GM12878 (cell line): ENCODE measurements around the gene MYCBP2. TPM values are rescaled to one million over a fixed set of nuclear protein-coding genes. Genes with fewer than 3 reads are reported as not detected.
A peak's percentile ranks its signal among the peaks of the same experiment; 100 is the strongest.

Experiments
- ATAC-seq: fragments of 200-7000 bp; cut with Tn5 transposase; 3 replicates; pipeline ENCODE4 v1.9.1; 2020; ENCODE audit warnings: mild to moderate bottlenecking, moderate library complexity
- BruUV-seq: library from RNA; stranded (reverse); fragments of 400-500 nt; replicated peaks from 2 replicates; lab custom pipeline; 2021; lab: Mats Ljungman, UMichigan
- CTCF ChIA-PET: fragments of 300-600 bp; sonication (Branson Sonifier 250); formaldehyde crosslinking; extraction: SDS; loops from one replicate; lab custom pipeline; 2021; ENCODE audit warnings: inconsistent platforms; lab: Yijun Ruan, JAX
- POLR2A ChIA-PET: fragments of 350-600 bp; formaldehyde crosslinking; extraction: SDS; loops from one replicate; lab custom pipeline; 2021; ENCODE audit warnings: inconsistent platforms; lab: Charles Lee
- RAD21 ChIA-PET: fragments of 300-600 bp; sonication (Branson Sonifier 250); formaldehyde crosslinking; loops from one replicate; lab custom pipeline; 2023; ENCODE audit warnings: antibody characterized with exemption; ENCODE audit not compliant: unreplicated experiment; lab: Charles Lee
- SMC1A ChIA-PET: fragments of 300-600 bp; sonication (Branson Sonifier 250); formaldehyde crosslinking; loops from one replicate; lab custom pipeline; 2023; ENCODE audit not compliant: unreplicated experiment, uncharacterized antibody; lab: Charles Lee
- DNase-seq: peaks from one replicate; pipeline ENCODE4 v3.0.0-alpha.2; 2011; ENCODE audit warnings: low read depth, low spot score
- FAIRE-seq: peaks from 3 replicates; lab custom pipeline; 2011; peaks lifted over from hg19 to GRCh38; lab: Jason Lieb, UNC
- H2AFZ ChIP-seq: 2 replicates; pipeline ENCODE4 v1.6.0; 2011; ENCODE audit warnings: low read depth, low read length, control low read depth; ENCODE audit not compliant: control insufficient read depth
- H3K27ac ChIP-seq: 2 replicates; pipeline ENCODE4 v1.5.1; 2011; ENCODE audit warnings: control low read depth; ENCODE audit not compliant: control insufficient read depth, insufficient read depth
- H3K27me3 ChIP-seq, 2 experiments: replicated peaks in 1 of 2; 2 replicates each; pipeline versions ENCODE4 v1.6.0 to v1.6.1; 2011; ENCODE audit warnings: low read length in 1 of 2; ENCODE audit not compliant: control insufficient read depth in 2 of 2, insufficient read depth in 2 of 2
- H3K36me3 ChIP-seq, 2 experiments: 2 replicates each; pipeline ENCODE4 v1.5.1; 2011; ENCODE audit warnings: low read length in 1 of 2; ENCODE audit not compliant: control insufficient read depth in 2 of 2, insufficient read depth in 2 of 2
- H3K4me1 ChIP-seq: 2 replicates; pipeline ENCODE4 v1.6.1; 2011; ENCODE audit warnings: mild to moderate bottlenecking, low read length, moderate library complexity, mixed read lengths; ENCODE audit not compliant: control insufficient read depth, insufficient read depth
- H3K4me2 ChIP-seq: 2 replicates; pipeline ENCODE4 v1.6.0; 2011; ENCODE audit warnings: control low read depth; ENCODE audit not compliant: control insufficient read depth, insufficient read depth
- H3K4me3 ChIP-seq: fragments of 200-600 bp; sonication (generic); 2 replicates; pipeline ENCODE4 v1.5.1; 2016
- H3K79me2 ChIP-seq: 2 replicates; pipeline ENCODE4 v1.6.0; 2011; ENCODE audit warnings: low read length; ENCODE audit not compliant: control insufficient read depth, insufficient read depth
- H3K9ac ChIP-seq: 2 replicates; pipeline ENCODE4 v1.8.0; 2011; ENCODE audit warnings: low read length, control low read depth, mixed read lengths; ENCODE audit not compliant: control insufficient read depth, insufficient read depth
- H3K9me3 ChIP-seq: replicated peaks from 3 replicates; pipeline ENCODE4 v1.5.1; 2011; ENCODE audit warnings: mild to moderate bottlenecking, low read length; ENCODE audit not compliant: control insufficient read depth, insufficient read depth
- H4K20me1 ChIP-seq: 2 replicates; pipeline ENCODE4 v1.6.0; 2011; ENCODE audit not compliant: control insufficient read depth, insufficient read depth
- CHD4 ChIP-seq: fragments of 200-600 bp; sonication (generic); IDR thresholded peaks from 2 replicates; pipeline ENCODE4 v1.6.1; 2016; ENCODE audit warnings: mild to moderate bottlenecking
- ETV6 ChIP-seq, 2 experiments: fragments of 450-650 bp in 1 of 2; IDR thresholded peaks in 1 of 2; conservative IDR thresholded peaks in 1 of 2; 2 replicates each; pipeline ENCODE4 v1.6.1; 2014; ENCODE audit warnings: antibody characterized with exemption in 1 of 2, borderline replicate concordance in 1 of 2, low read depth in 1 of 2, mild to moderate bottlenecking in 1 of 2, moderate library complexity in 1 of 2
- HDGF ChIP-seq: fragments of 450-650 bp; IDR thresholded peaks from 2 replicates; pipeline ENCODE4 v1.6.1; 2016; ENCODE audit warnings: antibody characterized with exemption
- IKZF2 ChIP-seq, 2 experiments: fragments of 450-650 bp; IDR thresholded peaks; 2 replicates each; pipeline ENCODE4 v1.6.1; 2017; ENCODE audit warnings: mild to moderate bottlenecking in 2 of 2, moderate library complexity in 2 of 2
- IRF4 ChIP-seq: IDR thresholded peaks from 2 replicates; pipeline ENCODE4 v1.6.1; 2011; ENCODE audit warnings: low read depth, low read length
- MAX ChIP-seq: IDR thresholded peaks from 2 replicates; pipeline ENCODE4 v1.6.1; 2012; ENCODE audit warnings: low read depth, low read length, improper control_type of control experiment
- MYB ChIP-seq: fragments of 150-350 bp; IDR thresholded peaks from 2 replicates; pipeline ENCODE4 v1.6.1; 2014; ENCODE audit warnings: mild to moderate bottlenecking, low read depth, low read length, borderline replicate concordance
- NFIC ChIP-seq: IDR thresholded peaks from 2 replicates; pipeline ENCODE4 v1.6.1; 2012; ENCODE audit warnings: low read depth, mild to moderate bottlenecking, inconsistent platforms, low read length, moderate library complexity
- SKIL ChIP-seq: fragments of 450-650 bp; IDR thresholded peaks from 2 replicates; pipeline ENCODE4 v1.6.1; 2017; ENCODE audit warnings: mild to moderate bottlenecking, low read depth, inconsistent platforms; ENCODE audit not compliant: poor library complexity, severe bottlenecking
- SPI1 ChIP-seq: IDR thresholded peaks from 2 replicates; pipeline ENCODE4 v1.6.1; 2011; ENCODE audit warnings: low read depth, mild to moderate bottlenecking, low read length, moderate library complexity, borderline replicate concordance; ENCODE audit not compliant: insufficient read depth
- STAT1 ChIP-seq: fragments of 450-650 bp; conservative IDR thresholded peaks from 2 replicates; pipeline ENCODE4 v1.6.1; 2014; ENCODE audit warnings: antibody characterized with exemption, mild to moderate bottlenecking
- TCF12 ChIP-seq: IDR thresholded peaks from 2 replicates; pipeline ENCODE4 v1.6.1; 2011; ENCODE audit warnings: low read depth, mild to moderate bottlenecking, low read length
- WGBS: methylation state at CpG from one replicate; pipeline ENCODE4 v1.1.6; 2016; ENCODE audit warnings: low lambda C conversion rate; ENCODE audit not compliant: insufficient replicate concordance, insufficient coverage; ENCODE audit errors: missing lambda C conversion rate; 5-methylcytosine and 5-hydroxymethylcytosine counted together
- in situ Hi-C: fragments of 300-500 bp; cut with MboI; formaldehyde crosslinking; loops from 9 replicates; pipeline ENCODE4 v1.14.3; 2018; ENCODE audit warnings: mixed read lengths
- intact Hi-C: fragments of 100-400 bp; cut with micrococcal nuclease; formaldehyde crosslinking; loops from one replicate; pipeline ENCODE4 v1.14.2; 2022; ENCODE audit not compliant: unreplicated experiment
- polyA plus RNA-seq, 11 experiments: library from polyadenylated mRNA; depleted of rRNA in 4 of 11; unstranded in 6 of 11; stranded (reverse) in 5 of 11; fragments of >200 nt; fragmentation: Nextera tagmentation in 4 of 11; fragmentation: Illumina TruSeq in 1 of 11; extraction: Ambion mirVana in 4 of 11; extraction: Trizol in 1 of 11; gene quantifications; 1 replicate in 1 of 11; 2 replicates in 10 of 11; pipeline versions ENCODE4 v1.2.1 to v1.2.3, GENCODE V29; 2011 to 2016; ENCODE audit warnings: inconsistent platforms in 2 of 11, missing spikeins in 2 of 11, low read depth in 1 of 11
- total RNA-seq, 4 experiments: library from RNA; depleted of rRNA in 3 of 4; stranded (reverse); fragments of >200 nt in 3 of 4; fragmentation: Illumina TruSeq in 1 of 4; extraction: Trizol in 1 of 4; gene quantifications; 2 replicates each; pipeline versions ENCODE4 v1.2.1 to v1.2.3, GENCODE V29; 2013 to 2021

The MYCBP2 gene
- total and polyA plus RNA-seq, 10 of the 15 experiments (the other 5 are each of a cell fraction or from before 2014, with no cell fraction given): 51.9 to 152 (median 98.2) TPM

GRCh38 chr13:77185721-77186120 lies 141.2 kb downstream of the MYCBP2 start:
- in situ Hi-C loops (no loop called here), intact Hi-C loops (no loop called here)
- ChIA-PET CTCF (interaction anchor here (0.8 to 2.0 kb wide), 5 partner anchors 50 to 293 kb away, joined by 3 to 10 read pairs (median 3); no protein-coding TSS in a partner anchor), RAD21 (interaction anchor here (1.8 to 1.9 kb wide), 2 partner anchors 246 to 291 kb away, joined by 5 to 6 read pairs; no protein-coding TSS in a partner anchor), SMC1A (interaction anchor here (0.7 to 1.6 kb wide), 9 partner anchors 9 to 293 kb away, joined by 3 to 9 read pairs (median 3); no protein-coding TSS in a partner anchor), POLR2A (interaction anchor here (1.0 kb wide), 1 partner anchor 292 kb away, joined by 3 read pairs; no protein-coding TSS in a partner anchor)
- H3K9me3 ChIP-seq: no peaks in the 10 kb centered on the region
- no peak overlapping the region for H3K27ac ChIP-seq
- H3K4me2 ChIP-seq: no peak overlapping the region
- no peaks in the 10 kb centered on the region for H3K79me2 ChIP-seq
- peaks cover 12% of the 10 kb centered on the region for H3K4me1 ChIP-seq
- TF ChIP-seq IRF4: no peak
- TF ChIP-seq NFIC: no peak
- no peak for TF ChIP-seq MYB
- TF ChIP-seq HDGF: no peak
- no peak for TF ChIP-seq IKZF2 (IDR thresholded peaks at IDR 0.05)
- no peak for TF ChIP-seq ETV6 (conservative IDR thresholded peaks at IDR 0.05 in 1 of 2, IDR thresholded peaks at IDR 0.05 in 1 of 2; ENCODE audit: borderline replicate concordance in 1 of 2, low read depth in 1 of 2)
- TSS peak; percentile 12 for BruUV-seq
- no peak for FAIRE-seq
- peaks cover 3 to 9% of the 10 kb centered on the region in 2 experiments for H3K36me3 ChIP-seq
- no peak overlapping the region for H2AFZ ChIP-seq
- 97% methylated on average over 3 of the region's 3 CpGs for WGBS
- no peak for DNase-seq
- no peak overlapping the region for H3K9ac ChIP-seq
- no peak for ATAC-seq
- H3K4me3 ChIP-seq: no peak overlapping the region
- no peaks in the 10 kb centered on the region for H3K27me3 ChIP-seq
- H4K20me1 ChIP-seq: no peaks in the 10 kb centered on the region

- RAD21 ChIA-PET: interaction anchor here (1.2 to 1.8 kb wide), 3 partner anchors 137 to 295 kb away, joined by 3 to 14 read pairs (median 6); no protein-coding TSS in a partner anchor
- Histone ChIP-seq H3K9ac (no peak overlapping the region), H3K79me2 (no peaks in the 10 kb centered on the region), H3K4me2 (no peak overlapping the region), H2AFZ (no peak overlapping the region), H3K27ac (peak overlapping the region; percentile 64), H4K20me1 (no peaks in the 10 kb centered on the region), H3K9me3 (no peaks in the 10 kb centered on the region), H3K36me3 (peaks cover 5 to 14% of the 10 kb centered on the region in 2 experiments), H3K4me1 (peaks cover 12% of the 10 kb centered on the region), H3K27me3 (no peaks in the 10 kb centered on the region), H3K4me3 (no peak overlapping the region)
- FAIRE-seq: peak; percentile 75
- no TSS peak for BruUV-seq
- CTCF ChIA-PET: interaction anchor here (1.1 to 2.0 kb wide), 3 partner anchors 51 to 294 kb away, joined by 3 to 10 read pairs (median 3); no protein-coding TSS in a partner anchor
- 5% methylated on average over 2 of the region's 2 CpGs for WGBS
- ATAC-seq: peak; percentile 94
- peak; percentile 87 for DNase-seq
- SMC1A ChIA-PET: interaction anchor here (0.6 to 1.7 kb wide), 7 partner anchors 9 to 310 kb away, joined by 3 to 7 read pairs (median 3); no protein-coding TSS in a partner anchor
- intact Hi-C loops (loop anchor here (5.0 kb wide), 1 partner anchor 383 kb away; no protein-coding TSS in a partner anchor), in situ Hi-C loops (no loop called here)
- POLR2A ChIA-PET: no interaction called here
- TF ChIP-seq SKIL (peak; percentile 46), SPI1 (peak; percentile 91), IRF4 (peak; percentile 79), TCF12 (peak; percentile 74), STAT1 (no peak), CHD4 (no peak), MAX (no peak), ETV6 (conservative IDR thresholded peaks at IDR 0.05 in 1 of 2, IDR thresholded peaks at IDR 0.05 in 1 of 2; ENCODE audit: borderline replicate concordance in 1 of 2, low read depth in 1 of 2) (peak in 1 of 2 experiments; percentile 81; a peak in 2 of 4 replicates)
These were observed 142.4 kb downstream of the MYCBP2 start for GRCh38 chr13:77184455-77184854.
